ENCODE measurements around the gene TMEM238. TPM values are rescaled to one million over a fixed set of nuclear protein-coding genes. Genes with fewer than 3 reads are reported as not detected.

The TMEM238 gene
- polyA plus RNA-seq, 3 donors = 0.58 to 1.3 (median 0.78) TPM

Other genes starting within 250 kb of the TMEM238 start
- 1 to 10 TPM; 2.7 to 7.0 (median 4.5) TPM for gene TNNT1, start 235.1 kb downstream of the TMEM238 start, polyA plus RNA-seq (ENCODE audit: insufficient read length in 3 of 3)
- 1 to 10 TPM; 3.4 to 3.7 (median 3.5) TPM for gene TNNI3, start 226.6 kb downstream of the TMEM238 start, polyA plus RNA-seq (ENCODE audit: insufficient read length in 3 of 3)
- 1 to 10 TPM; 6.6 to 9.9 (median 8.1) TPM for gene DNAAF3, start 217.7 kb downstream of the TMEM238 start, polyA plus RNA-seq (ENCODE audit: insufficient read length in 3 of 3)
- gene SYT5, start 204.0 kb downstream of the TMEM238 start, polyA plus RNA-seq (ENCODE audit: insufficient read length in 3 of 3) = under 1 TPM; 0.11 to 0.47 (median 0.44) TPM
- gene PTPRH, start 174.8 kb downstream of the TMEM238 start, polyA plus RNA-seq (ENCODE audit: insufficient read length in 3 of 3) = under 1 TPM; 0.09 to 0.16 (median 0.12) TPM
- gene TMEM86B, start 155.5 kb downstream of the TMEM238 start, polyA plus RNA-seq (ENCODE audit: insufficient read length in 3 of 3) = 1 to 10 TPM; 2.6 to 7.1 (median 4.2) TPM
- gene PPP6R1, start 125.3 kb downstream of the TMEM238 start, polyA plus RNA-seq (ENCODE audit: insufficient read length in 3 of 3) = 10 to 100 TPM; 39.3 to 52.1 (median 48.9) TPM
- 10 to 100 TPM; 23.2 to 41.2 (median 39.2) TPM for gene HSPBP1, start 104.2 kb downstream of the TMEM238 start, polyA plus RNA-seq (ENCODE audit: insufficient read length in 3 of 3)
- 10 to 100 TPM; 12.7 to 16.2 (median 14.6) TPM for gene BRSK1, start 100.3 kb downstream of the TMEM238 start, polyA plus RNA-seq (ENCODE audit: insufficient read length in 3 of 3)
- 1 to 10 TPM in 1 of 3 donors, under 1 TPM in 2; 0.72 to 2.1 (median 0.90) TPM for gene TMEM150B, start 59.0 kb downstream of the TMEM238 start, polyA plus RNA-seq (ENCODE audit: insufficient read length in 3 of 3)
- 10 to 100 TPM; 16.5 to 34.5 (median 23.4) TPM for gene KMT5C, start 44.4 kb downstream of the TMEM238 start, polyA plus RNA-seq (ENCODE audit: insufficient read length in 3 of 3)
- gene COX6B2, start 29.6 kb downstream of the TMEM238 start, polyA plus RNA-seq (ENCODE audit: insufficient read length in 3 of 3) = 1 to 10 TPM in 2 of 3 donors, under 1 TPM in 1; 0.82 to 1.9 (median 1.2) TPM
- gene GARIN5B, start 21.0 kb downstream of the TMEM238 start, polyA plus RNA-seq (ENCODE audit: insufficient read length in 3 of 3) = under 1 TPM; 0.12 to 0.24 (median 0.13) TPM
- 1 to 10 TPM in 2 of 3 donors, under 1 TPM in 1; 0.84 to 2.8 (median 1.5) TPM for gene IL11, start 13.8 kb downstream of the TMEM238 start, polyA plus RNA-seq (ENCODE audit: insufficient read length in 3 of 3)
- gene TMEM190, start 7.5 kb downstream of the TMEM238 start, polyA plus RNA-seq (ENCODE audit: insufficient read length in 3 of 3) = 1 to 10 TPM in 1 of 3 donors, under 1 TPM in 1, not detected in 1; 0.17 to 1.1 TPM
- gene RPL28, start 1.6 kb upstream of the TMEM238 start, polyA plus RNA-seq (ENCODE audit: insufficient read length in 3 of 3) = 1,000 to 10,000 TPM in 2 of 3 donors, 100 to 1,000 TPM in 1; 762 to 1,286 (median 1,213) TPM
- gene UBE2S, start 23.5 kb upstream of the TMEM238 start, polyA plus RNA-seq (ENCODE audit: insufficient read length in 3 of 3) = 10 to 100 TPM; 39.8 to 70.7 (median 42.8) TPM
- gene SHISA7, start 59.0 kb upstream of the TMEM238 start, polyA plus RNA-seq (ENCODE audit: insufficient read length in 3 of 3) = under 1 TPM; 0.09 to 0.30 (median 0.16) TPM
- 10 to 100 TPM; 28.1 to 47.0 (median 45.4) TPM for gene ISOC2, start 77.3 kb upstream of the TMEM238 start, polyA plus RNA-seq (ENCODE audit: insufficient read length in 3 of 3)
- not detected for gene C19orf85, start 80.5 kb upstream of the TMEM238 start, polyA plus RNA-seq (ENCODE audit: insufficient read length in 3 of 3)
- 1 to 10 TPM; 2.1 to 6.6 (median 4.8) TPM for gene ZNF628, start 92.3 kb upstream of the TMEM238 start, polyA plus RNA-seq (ENCODE audit: insufficient read length in 3 of 3)
- gene NAT14, start 100.9 kb upstream of the TMEM238 start, polyA plus RNA-seq (ENCODE audit: insufficient read length in 3 of 3) = 10 to 100 TPM; 43.2 to 55.9 (median 52.6) TPM
- 1 to 10 TPM; 1.5 to 2.5 (median 1.6) TPM for gene SSC5D, start 104.1 kb upstream of the TMEM238 start, polyA plus RNA-seq (ENCODE audit: insufficient read length in 3 of 3)
- 1 to 10 TPM in 2 of 3 donors, under 1 TPM in 1; 0.97 to 1.8 (median 1.4) TPM for gene SBK2, start 152.8 kb upstream of the TMEM238 start, polyA plus RNA-seq (ENCODE audit: insufficient read length in 3 of 3)
- under 1 TPM; 0.12 to 0.28 (median 0.22) TPM for gene SBK3, start 161.3 kb upstream of the TMEM238 start, polyA plus RNA-seq (ENCODE audit: insufficient read length in 3 of 3)
- 10 to 100 TPM; 13.8 to 21.2 (median 19.5) TPM for gene ZNF579, start 196.6 kb upstream of the TMEM238 start, polyA plus RNA-seq (ENCODE audit: insufficient read length in 3 of 3)
- 10 to 100 TPM; 20.1 to 24.5 (median 23.9) TPM for gene FIZ1, start 215.2 kb upstream of the TMEM238 start, polyA plus RNA-seq (ENCODE audit: insufficient read length in 3 of 3)
- 10 to 100 TPM in 2 of 3 donors, 1 to 10 TPM in 1; 6.5 to 11.1 (median 11.0) TPM for gene ZNF524, start 216.0 kb upstream of the TMEM238 start, polyA plus RNA-seq (ENCODE audit: insufficient read length in 3 of 3)
- gene ZNF865, start 221.4 kb upstream of the TMEM238 start, polyA plus RNA-seq (ENCODE audit: insufficient read length in 3 of 3) = 10 to 100 TPM in 2 of 3 donors, 1 to 10 TPM in 1; 5.9 to 11.8 (median 11.1) TPM
- 10 to 100 TPM in 2 of 3 donors, 1 to 10 TPM in 1; 8.7 to 13.6 (median 12.7) TPM for gene ZNF784, start 240.3 kb upstream of the TMEM238 start, polyA plus RNA-seq (ENCODE audit: insufficient read length in 3 of 3)